GM12865 (cell line): ENCODE data around the gene GALR2.
"Not testable (repeated sequence)": the region's sequence is repeated elsewhere in the genome, so short reads cannot be mapped to it uniquely, and the experiment has no call there.

Source experiments
- DNase-seq: peaks from one replicate; pipeline ENCODE4 v3.0.0; 2010; ENCODE audit warnings: low read depth
- H3K4me3 ChIP-seq: 2 replicates; pipeline ENCODE4 v1.5.1; 2011; ENCODE audit warnings: mild to moderate bottlenecking, low read depth, low read length, control low read depth
- CTCF ChIP-seq: IDR thresholded peaks from 2 replicates; pipeline ENCODE4 v1.5.1; 2011; ENCODE audit warnings: low read length, control low read depth, low read depth, inconsistent platforms; ENCODE audit not compliant: insufficient read depth; ENCODE audit errors: missing control alignments

Gene GALR2

GRCh38 chr17:76071531-76072147 lies 2.9 kb upstream of the GALR2 start:
- peak; percentile 63 for DNase-seq
- H3K4me3 ChIP-seq = peak overlapping the region; percentile 87
- TF ChIP-seq CTCF = no peak

- DNase-seq = peak; percentile 95
- no peak for TF ChIP-seq CTCF
- peak within 1 kb of the TSS; percentile 87 for H3K4me3 ChIP-seq
Measured at GRCh38 chr17:76072148-76072858, 2.3 kb upstream of the GALR2 start, which contains the start of gene SRP68. Gene SRP68 (minus strand): TSS chr17:76072517. CDS start chr17:76072491, 26 bp downstream.

- H3K4me3 ChIP-seq = no peak overlapping the region
- no peak for TF ChIP-seq CTCF
- DNase-seq = no peak
Measured at GRCh38 chr17:76075364-76076145, 974 bp downstream of the GALR2 start.

- no peak for DNase-seq
- no peak for TF ChIP-seq CTCF
- no peak overlapping the region for H3K4me3 ChIP-seq
Measured at GRCh38 chr17:76076146-76076764, 1.7 kb downstream of the GALR2 start.

- H3K4me3 ChIP-seq = no peak overlapping the region
- no peak for TF ChIP-seq CTCF
- no peak for DNase-seq
Measured at GRCh38 chr17:76076765-76077583, 2.4 kb downstream of the GALR2 start.

GRCh38 chr17:76077584-76078110 lies 3.1 kb downstream of the GALR2 start:
- no peak overlapping the region for H3K4me3 ChIP-seq
- no peak for TF ChIP-seq CTCF
- DNase-seq = no peak

- not testable (repeated sequence) for H3K4me3 ChIP-seq, DNase-seq
Measured at GRCh38 chr17:76078370-76078769, 3.8 kb downstream of the GALR2 start.
